HG02938 (cell line): ENCODE data around the gene RNASE12.
A peak's percentile ranks its signal among the peaks of the same experiment; 100 is the strongest.
"Not testable (repeated sequence)": the region's sequence is repeated elsewhere in the genome, so short reads cannot be mapped to it uniquely, and the experiment has no call there.

Source experiments
- ATAC-seq: cut with Tn5 transposase; IDR thresholded peaks from one replicate; pipeline ENCODE4 v1.9.1; 2021; ENCODE audit warnings: mild to moderate bottlenecking, moderate library complexity; ENCODE audit not compliant: unreplicated experiment

RNASE12 gene

GRCh38 chr14:20614038-20614840 is 23.1 kb upstream of the RNASE12 start:
- ATAC-seq: no peak

DNA sequence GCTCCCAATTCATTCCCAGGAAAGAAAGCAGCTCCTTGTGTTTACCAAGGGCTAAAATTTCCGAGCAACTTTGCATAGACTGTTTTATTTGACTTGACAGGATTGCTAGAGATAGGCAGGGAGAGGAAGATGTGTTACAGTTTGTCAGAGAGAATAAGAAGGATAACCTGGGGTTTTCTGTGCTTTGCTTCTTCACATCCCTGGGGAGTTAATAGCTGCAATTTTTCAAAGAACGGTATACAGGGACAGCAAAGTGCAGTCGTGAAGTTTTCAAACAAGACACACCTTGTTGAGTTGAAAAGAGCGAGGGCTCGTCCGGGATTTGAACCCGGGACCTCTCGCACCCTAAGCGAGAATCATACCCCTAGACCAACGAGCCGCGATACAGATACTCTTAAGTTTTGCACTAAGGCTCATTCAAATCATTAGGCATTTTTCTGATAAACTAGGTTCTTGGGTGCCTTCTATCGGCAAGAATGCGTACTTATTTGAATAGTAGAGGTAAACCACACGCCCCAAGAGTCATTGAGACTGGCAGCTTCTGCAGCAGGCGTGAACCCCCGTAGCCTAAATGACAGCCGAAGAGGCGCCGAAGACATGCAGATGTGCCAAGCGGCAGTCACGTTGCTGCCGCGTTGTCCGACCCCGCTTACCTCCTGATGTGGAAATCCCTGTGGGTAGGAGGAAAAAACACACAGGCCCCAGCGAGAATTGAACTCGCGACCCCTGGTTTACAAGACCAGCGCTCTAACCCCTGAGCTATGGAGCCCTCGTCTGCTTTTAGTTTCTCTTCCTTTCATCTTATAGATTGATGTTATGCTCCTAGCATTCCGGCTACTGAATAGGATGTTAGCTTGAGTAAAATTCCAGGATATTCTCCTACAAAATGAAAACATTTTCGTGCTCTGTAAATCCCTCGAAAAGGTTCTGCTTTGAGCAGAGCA is 22.2 kb upstream of the RNASE12 start:
- ATAC-seq: peak; percentile 70

- ATAC-seq: no peak
Measured at GRCh38 chr14:20612403-20612802, 21.2 kb upstream of the RNASE12 start.

- no peak for ATAC-seq
Measured at GRCh38 chr14:20611277-20611676, 20.1 kb upstream of the RNASE12 start.

GRCh38 chr14:20610002-20610765 is 19.0 kb upstream of the RNASE12 start:
- ATAC-seq: no peak

DNA sequence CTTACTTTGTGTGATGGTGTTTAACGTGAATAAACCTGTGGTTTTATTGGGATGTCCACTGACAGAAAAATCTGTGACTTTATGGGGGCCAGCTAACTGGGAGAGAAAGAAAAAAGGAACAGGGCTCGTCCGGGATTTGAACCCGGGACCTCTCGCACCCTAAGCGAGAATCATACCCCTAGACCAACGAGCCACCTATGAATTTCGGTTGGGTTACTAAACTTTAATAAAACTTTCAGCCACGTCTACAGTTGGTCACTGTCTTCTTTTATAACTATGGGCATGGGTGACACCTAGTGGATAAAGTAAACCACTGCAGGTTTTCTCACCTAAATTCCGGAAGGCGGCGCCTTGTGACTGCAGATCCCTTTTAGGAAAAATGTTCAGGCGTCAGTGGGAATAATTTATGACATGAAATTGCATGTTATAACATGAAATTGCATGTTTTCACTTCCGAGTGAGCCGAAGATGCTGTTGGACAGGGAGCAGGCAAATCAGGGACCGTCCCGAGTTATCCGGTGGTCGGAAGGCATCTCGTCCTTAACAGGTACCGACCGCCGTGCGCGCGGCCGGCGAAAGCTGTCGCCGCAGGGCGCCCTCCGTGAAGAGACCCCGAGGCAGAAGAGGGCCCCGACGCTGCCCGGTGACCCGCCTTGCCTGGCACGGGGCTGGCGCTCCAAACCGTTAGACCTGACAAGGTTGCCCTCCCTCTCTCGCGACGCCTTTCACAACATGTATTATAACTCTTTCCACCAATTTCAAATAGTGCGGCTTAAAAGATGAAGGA is 18.2 kb upstream of the RNASE12 start:
- peak; percentile 18 for ATAC-seq

DNA sequence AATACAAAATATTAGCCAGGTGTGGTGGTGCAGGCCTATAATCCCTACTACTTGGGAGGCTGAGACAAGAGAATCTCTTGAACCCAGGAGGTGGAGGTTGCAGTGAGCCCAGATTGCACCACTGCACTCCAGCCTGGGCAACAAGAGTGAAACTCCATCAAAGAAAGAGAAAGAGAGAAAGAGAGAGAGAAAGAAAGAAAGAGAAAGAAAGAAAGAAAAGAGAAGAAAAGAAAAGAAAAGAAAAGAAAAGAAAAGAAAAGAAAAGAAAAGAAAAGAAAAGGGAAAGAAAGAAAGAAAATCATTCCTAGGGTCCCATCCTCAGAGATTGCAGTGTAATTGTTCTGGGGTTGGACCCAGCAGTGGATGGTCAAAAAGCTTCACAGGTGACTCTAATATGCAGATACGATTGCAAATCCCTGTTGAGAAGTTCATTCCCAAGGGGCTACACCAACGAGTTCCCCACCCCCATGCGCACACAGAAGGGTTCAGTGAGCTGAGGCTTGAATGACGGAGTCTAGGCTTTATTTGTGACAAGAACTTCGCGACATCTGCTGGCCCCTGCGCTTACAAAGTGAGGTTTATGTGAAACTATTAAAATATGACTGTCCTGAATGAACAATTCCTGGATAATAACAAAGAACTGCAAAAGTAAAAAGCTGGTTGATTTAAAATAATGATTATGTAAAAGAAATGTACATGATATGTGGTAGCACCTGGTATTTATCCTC is 17.4 kb upstream of the RNASE12 start:
- no peak for ATAC-seq

- ATAC-seq: no peak
Measured at GRCh38 chr14:20607617-20608016, 16.4 kb upstream of the RNASE12 start.

DNA sequence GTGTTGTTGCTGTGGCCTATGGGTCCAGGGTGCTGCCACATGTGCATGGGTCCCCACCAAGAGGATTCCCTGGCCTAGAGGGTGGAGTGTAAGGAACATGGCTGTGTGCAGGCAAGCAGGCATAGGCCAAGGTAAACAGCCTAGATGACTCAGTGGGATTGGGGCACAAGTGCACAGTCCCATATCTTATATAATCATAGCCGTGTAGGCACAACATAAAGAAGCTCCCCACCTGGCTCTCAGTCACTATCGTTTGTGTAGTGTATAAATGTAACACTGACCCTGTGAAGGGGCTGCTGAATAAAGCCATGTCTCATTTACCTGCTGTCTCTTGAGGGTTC is 15.7 kb upstream of the RNASE12 start:
- ATAC-seq: no peak

- no peak for ATAC-seq
Measured at GRCh38 chr14:20606190-20606901, 15.2 kb upstream of the RNASE12 start.

- no peak for ATAC-seq
Measured at GRCh38 chr14:20603813-20604690, 12.9 kb upstream of the RNASE12 start.

DNA sequence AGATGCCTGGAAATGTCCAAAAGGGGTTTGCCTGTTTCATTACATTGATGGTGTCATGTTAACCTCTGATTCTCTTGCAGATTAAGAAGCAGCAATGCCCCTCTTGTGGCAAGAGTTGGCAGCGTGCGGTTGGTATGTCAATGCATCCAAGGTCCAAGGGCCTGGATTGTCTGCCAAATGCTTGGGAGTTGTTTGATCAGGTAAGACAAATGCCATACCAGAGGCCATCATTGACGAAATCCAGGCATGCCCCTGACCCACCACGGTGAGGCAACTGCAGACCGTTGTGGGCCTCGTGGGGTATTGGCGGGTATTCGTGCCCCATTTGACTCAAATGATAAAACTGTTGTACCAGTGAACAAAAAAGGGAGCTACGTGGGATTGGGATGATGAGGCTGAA is 11.4 kb upstream of the RNASE12 start:
- ATAC-seq: no peak

DNA sequence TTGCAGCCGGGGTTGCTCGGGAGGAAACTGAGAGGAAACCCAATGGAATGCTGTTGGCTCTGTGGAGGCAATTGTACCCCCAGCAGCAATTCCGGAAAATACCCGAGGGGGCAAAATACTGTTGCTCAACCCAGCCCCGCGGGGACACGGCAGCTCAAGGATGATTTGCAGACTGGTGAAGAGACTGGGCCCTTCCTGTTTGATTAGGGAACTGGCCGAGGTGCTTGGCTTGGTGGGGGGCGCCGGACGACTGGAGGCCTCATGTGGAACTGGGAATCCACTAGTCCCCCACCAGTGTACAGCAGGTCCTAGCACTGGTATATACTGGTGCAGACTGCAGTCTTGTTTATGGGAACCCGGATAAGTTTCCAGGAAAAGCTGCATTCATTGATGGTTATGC is 10.3 kb upstream of the RNASE12 start:
- ATAC-seq: no peak

GRCh38 chr14:20597108-20597507 is 5.9 kb upstream of the RNASE12 start:
- ATAC-seq: no peak

DNA sequence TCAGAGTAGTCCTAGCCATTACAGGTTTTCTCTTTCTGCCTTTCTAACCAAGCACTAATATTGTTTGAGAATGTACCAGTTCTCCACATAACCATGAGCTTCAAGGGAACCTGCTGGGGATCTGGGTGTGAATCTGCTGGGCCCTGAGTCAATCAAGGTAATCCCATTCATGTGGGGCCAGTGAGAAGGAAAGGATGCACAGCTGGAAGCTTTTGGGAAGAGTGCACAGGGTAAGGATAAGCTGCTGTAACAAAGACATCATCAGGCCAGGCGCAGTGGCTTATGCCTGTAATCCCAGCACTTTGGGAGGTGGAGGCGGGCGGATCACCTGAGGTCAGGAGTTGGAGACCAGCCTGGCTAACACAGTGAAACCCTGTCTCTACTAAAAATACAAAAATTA is 4.5 kb upstream of the RNASE12 start:
- not testable (repeated sequence) for ATAC-seq

- ATAC-seq: no peak
Measured at GRCh38 chr14:20592574-20592973, 1.4 kb upstream of the RNASE12 start.

GRCh38 chr14:20587489-20588154 is 3.6 kb downstream of the RNASE12 start, which contains the start of gene RNASE11:
Gene RNASE11 (minus strand): TSS chr14:20588001.
- ATAC-seq: no peak

GRCh38 chr14:20583908-20584307 is 7.3 kb downstream of the RNASE12 start:
- no peak for ATAC-seq
